GM18861 (cell line): ENCODE measurements around the gene NAGLU.
"Not testable (repeated sequence)": the region's sequence is repeated elsewhere in the genome, so short reads cannot be mapped to it uniquely, and the experiment has no call there.

Source experiments
- ATAC-seq: cut with Tn5 transposase; IDR thresholded peaks from one replicate; pipeline ENCODE4 v1.9.1; 2021; ENCODE audit not compliant: unreplicated experiment

NAGLU gene

GRCh38 chr17:42521036-42521435, 15.0 kb upstream of the NAGLU start:
- no peak for ATAC-seq

GRCh38 chr17:42521666-42522262, 14.3 kb upstream of the NAGLU start:
- no peak for ATAC-seq

- ATAC-seq: no peak
Measured at GRCh38 chr17:42522263-42522790, 13.7 kb upstream of the NAGLU start.

GRCh38 chr17:42522798-42523278, 13.2 kb upstream of the NAGLU start:
- no peak for ATAC-seq

GRCh38 chr17:42525221-42525620, 10.8 kb upstream of the NAGLU start:
- no peak for ATAC-seq

- no peak for ATAC-seq
Measured at GRCh38 chr17:42526031-42526444, 10.0 kb upstream of the NAGLU start.

- no peak for ATAC-seq
Measured at GRCh38 chr17:42527932-42528331, 8.1 kb upstream of the NAGLU start.

GRCh38 chr17:42529061-42529460, 7.0 kb upstream of the NAGLU start:
- no peak for ATAC-seq

- no peak for ATAC-seq
Measured at GRCh38 chr17:42530952-42531454, 5.0 kb upstream of the NAGLU start.

GRCh38 chr17:42531455-42532354, 4.3 kb upstream of the NAGLU start:
- ATAC-seq: no peak

- no peak for ATAC-seq
Measured at GRCh38 chr17:42535155-42536047, 640 bp upstream of the NAGLU start.

- peak; percentile 36 for ATAC-seq
Measured at GRCh38 chr17:42536372-42537155, 523 bp downstream of the NAGLU start.

GRCh38 chr17:42537156-42537805, 1.2 kb downstream of the NAGLU start:
- ATAC-seq: no peak

- no peak for ATAC-seq
Measured at GRCh38 chr17:42537826-42538451, 1.9 kb downstream of the NAGLU start.

GRCh38 chr17:42538482-42538881, 2.4 kb downstream of the NAGLU start:
- ATAC-seq: no peak

- ATAC-seq: not testable (repeated sequence)
Measured at GRCh38 chr17:42540558-42540957, 4.5 kb downstream of the NAGLU start.

- no peak for ATAC-seq
Measured at GRCh38 chr17:42541041-42541833, 5.2 kb downstream of the NAGLU start.
